ENCODE measurements around the gene XRCC1.

Gene XRCC1

GRCh38 chr19:43502419-43502976, 72.8 kb downstream of the XRCC1 start:
- Histone ChIP-seq H3K9ac (ENCODE audit: low read depth, low read length) (no peak overlapping the region), H3K4me3 (ENCODE audit: low read depth, low read length) (peak overlapping the region; percentile 78)

GRCh38 chr19:43501661-43502418, 73.5 kb downstream of the XRCC1 start:
- no peaks in the 10 kb centered on the region for H3K36me3 ChIP-seq (ENCODE audit: control insufficient read depth, insufficient read depth, low read length)
- H3K4me1 ChIP-seq (ENCODE audit: control insufficient read depth, insufficient read depth, low read length): no peaks in the 10 kb centered on the region
- H3K9ac ChIP-seq (ENCODE audit: low read depth, low read length): no peak overlapping the region
- no peaks in the 10 kb centered on the region for H3K9me3 ChIP-seq (ENCODE audit: control insufficient read depth, insufficient read depth, low read length)
- peak overlapping the region; percentile 78 for H3K4me3 ChIP-seq (ENCODE audit: low read depth, low read length)
- H3K27me3 ChIP-seq (ENCODE audit: control insufficient read depth, insufficient read depth, low read length): peaks cover 27% of the 10 kb centered on the region

More at GRCh38 chr19:43502419-43502976, 72.8 kb downstream of the XRCC1 start:
- H3K27me3 ChIP-seq (ENCODE audit: control insufficient read depth, insufficient read depth, low read length): peaks cover 27% of the 10 kb centered on the region
- H3K36me3 ChIP-seq (ENCODE audit: control insufficient read depth, insufficient read depth, low read length): no peaks in the 10 kb centered on the region
- no peaks in the 10 kb centered on the region for H3K9me3 ChIP-seq (ENCODE audit: control insufficient read depth, insufficient read depth, low read length)
- H3K4me1 ChIP-seq (ENCODE audit: control insufficient read depth, insufficient read depth, low read length): no peaks in the 10 kb centered on the region

DNA sequence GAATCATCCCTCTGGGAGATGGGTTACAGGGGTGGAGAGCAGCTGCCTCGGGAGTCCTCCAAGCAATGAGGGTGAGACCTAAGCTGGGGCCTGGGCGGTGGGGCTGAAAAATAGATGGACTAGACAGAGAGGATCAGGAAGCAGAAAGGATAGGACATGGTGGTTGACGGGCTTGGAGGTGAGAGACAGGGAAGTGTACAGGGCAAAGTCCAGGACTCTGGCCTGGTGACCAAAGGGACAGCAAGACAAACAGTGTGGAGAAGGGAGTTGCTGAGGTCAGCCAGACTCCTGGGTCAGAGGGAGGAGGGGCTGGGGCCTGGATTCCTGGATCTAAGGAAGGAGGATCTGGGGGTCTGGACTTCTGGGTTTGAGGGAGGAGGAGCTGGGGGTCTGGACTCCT, 76.3 kb downstream of the XRCC1 start:
- H3K4me1 ChIP-seq (ENCODE audit: control insufficient read depth, insufficient read depth, low read length): no peaks in the 10 kb centered on the region
- H3K4me3 ChIP-seq (ENCODE audit: low read depth, low read length): no peak overlapping the region
- H3K9ac ChIP-seq (ENCODE audit: low read depth, low read length): no peak overlapping the region
- H3K9me3 ChIP-seq (ENCODE audit: control insufficient read depth, insufficient read depth, low read length): no peaks in the 10 kb centered on the region
- H3K36me3 ChIP-seq (ENCODE audit: control insufficient read depth, insufficient read depth, low read length): no peaks in the 10 kb centered on the region
- peaks cover 24% of the 10 kb centered on the region for H3K27me3 ChIP-seq (ENCODE audit: control insufficient read depth, insufficient read depth, low read length)

GRCh38 chr19:43498233-43498842, 77.0 kb downstream of the XRCC1 start:
- no peaks in the 10 kb centered on the region for H3K9me3 ChIP-seq (ENCODE audit: control insufficient read depth, insufficient read depth, low read length)
- H3K27me3 ChIP-seq (ENCODE audit: control insufficient read depth, insufficient read depth, low read length): peaks cover 18% of the 10 kb centered on the region
- H3K4me1 ChIP-seq (ENCODE audit: control insufficient read depth, insufficient read depth, low read length): no peaks in the 10 kb centered on the region
- H3K9ac ChIP-seq (ENCODE audit: low read depth, low read length): no peak overlapping the region
- H3K36me3 ChIP-seq (ENCODE audit: control insufficient read depth, insufficient read depth, low read length): no peaks in the 10 kb centered on the region
- no peak overlapping the region for H3K4me3 ChIP-seq (ENCODE audit: low read depth, low read length)

DNA sequence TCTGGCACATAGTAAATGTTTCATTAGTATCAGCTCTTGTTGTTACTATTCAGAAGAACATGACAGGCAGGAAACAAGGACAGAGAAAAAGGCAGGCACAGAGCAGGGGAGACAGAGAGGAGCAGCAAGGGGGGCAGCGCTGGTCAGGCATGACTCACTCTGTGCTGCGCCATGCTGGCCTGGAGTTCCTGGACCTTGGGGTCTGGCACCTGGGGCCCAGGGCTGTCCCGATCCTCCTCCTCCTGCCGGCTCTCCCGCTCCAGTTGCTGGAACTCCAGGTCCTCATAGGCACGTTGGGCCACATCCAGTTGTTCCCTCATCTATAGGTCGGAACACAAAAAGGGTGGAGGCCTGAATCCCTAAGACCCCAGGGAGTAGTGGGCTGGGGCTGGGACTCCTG, 78.4 kb downstream of the XRCC1 start:
- H3K36me3 ChIP-seq (ENCODE audit: control insufficient read depth, insufficient read depth, low read length): no peaks in the 10 kb centered on the region
- H3K9me3 ChIP-seq (ENCODE audit: control insufficient read depth, insufficient read depth, low read length): no peaks in the 10 kb centered on the region
- no peak overlapping the region for H3K4me3 ChIP-seq (ENCODE audit: low read depth, low read length)
- H3K27me3 ChIP-seq (ENCODE audit: control insufficient read depth, insufficient read depth, low read length): peaks cover 7% of the 10 kb centered on the region
- no peak overlapping the region for H3K9ac ChIP-seq (ENCODE audit: low read depth, low read length)
- no peaks in the 10 kb centered on the region for H3K4me1 ChIP-seq (ENCODE audit: control insufficient read depth, insufficient read depth, low read length)

GRCh38 chr19:43495082-43495481, 80.2 kb downstream of the XRCC1 start:
- Histone ChIP-seq H3K4me1 (ENCODE audit: control insufficient read depth, insufficient read depth, low read length) (no peaks in the 10 kb centered on the region), H3K9me3 (ENCODE audit: control insufficient read depth, insufficient read depth, low read length) (no peaks in the 10 kb centered on the region), H3K4me3 (ENCODE audit: low read depth, low read length) (no peak overlapping the region), H3K9ac (ENCODE audit: low read depth, low read length) (no peak overlapping the region), H3K36me3 (ENCODE audit: control insufficient read depth, insufficient read depth, low read length) (no peaks in the 10 kb centered on the region), H3K27me3 (ENCODE audit: control insufficient read depth, insufficient read depth, low read length) (no peaks in the 10 kb centered on the region)

All from iPS-15b (cell line).